ENCODE data around the gene RHOT2.

DNA sequence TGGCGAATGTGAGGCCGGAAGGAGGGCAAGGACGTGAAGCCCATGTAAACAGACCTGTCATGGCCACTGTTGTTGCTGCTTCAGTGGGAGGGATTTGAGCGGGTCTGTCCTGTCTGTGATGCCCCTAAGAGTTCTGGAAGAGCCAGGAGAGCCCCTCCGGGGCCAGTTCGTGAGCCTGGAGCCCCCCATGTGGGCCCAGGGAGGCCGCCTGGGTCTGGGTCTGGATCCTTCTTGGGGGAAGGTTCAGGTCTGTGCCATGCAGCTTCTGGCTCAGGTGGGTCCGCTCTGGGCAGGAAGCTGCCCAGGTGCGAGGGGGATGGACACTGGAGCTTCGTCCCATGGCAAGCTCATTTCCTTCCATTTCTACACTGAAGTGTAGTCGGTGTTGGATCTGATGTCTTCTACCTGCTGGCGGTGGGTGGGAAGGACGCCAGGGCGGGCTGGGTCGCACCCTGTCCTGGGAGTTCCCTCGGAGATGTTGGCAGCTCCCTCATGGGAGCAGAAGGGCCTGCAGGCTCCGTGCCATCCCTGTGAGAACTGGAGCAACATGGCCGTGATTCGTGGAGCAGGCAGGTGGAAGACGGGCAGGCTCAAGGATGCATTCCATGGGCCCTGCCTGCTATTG lies 48.3 kb upstream of the RHOT2 start:
- TF ChIP-seq, protein P1, sequence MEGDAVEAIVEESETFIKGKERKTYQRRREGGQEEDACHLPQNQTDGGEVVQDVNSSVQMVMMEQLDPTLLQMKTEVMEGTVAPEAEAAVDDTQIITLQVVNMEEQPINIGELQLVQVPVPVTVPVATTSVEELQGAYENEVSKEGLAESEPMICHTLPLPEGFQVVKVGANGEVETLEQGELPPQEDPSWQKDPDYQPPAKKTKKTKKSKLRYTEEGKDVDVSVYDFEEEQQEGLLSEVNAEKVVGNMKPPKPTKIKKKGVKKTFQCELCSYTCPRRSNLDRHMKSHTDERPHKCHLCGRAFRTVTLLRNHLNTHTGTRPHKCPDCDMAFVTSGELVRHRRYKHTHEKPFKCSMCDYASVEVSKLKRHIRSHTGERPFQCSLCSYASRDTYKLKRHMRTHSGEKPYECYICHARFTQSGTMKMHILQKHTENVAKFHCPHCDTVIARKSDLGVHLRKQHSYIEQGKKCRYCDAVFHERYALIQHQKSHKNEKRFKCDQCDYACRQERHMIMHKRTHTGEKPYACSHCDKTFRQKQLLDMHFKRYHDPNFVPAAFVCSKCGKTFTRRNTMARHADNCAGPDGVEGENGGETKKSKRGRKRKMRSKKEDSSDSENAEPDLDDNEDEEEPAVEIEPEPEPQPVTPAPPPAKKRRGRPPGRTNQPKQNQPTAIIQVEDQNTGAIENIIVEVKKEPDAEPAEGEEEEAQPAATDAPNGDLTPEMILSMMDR (IDR thresholded peaks at IDR 0.05 in 2 of 3, conservative IDR thresholded peaks at IDR 0.05 in 1 of 3; ENCODE audit: control insufficient read depth in 2 of 3, extremely low read depth in 1 of 3, insufficient read depth in 1 of 3, low read depth in 3 of 3, low read length in 3 of 3), result no peak
- TF ChIP-seq EP300 (IDR thresholded peaks at IDR 0.05; ENCODE audit: borderline replicate concordance in 1 of 2, control insufficient read depth in 1 of 2, low read depth in 2 of 2, low read length in 2 of 2) (no peak), NFYA (IDR thresholded peaks at IDR 0.05; ENCODE audit: borderline replicate concordance, low read depth, low read length) (no peak)

Data from GM12878 (cell line).